H1 (cell line): ENCODE measurements around the gene ASB13. TPM values are rescaled to one million over a fixed set of nuclear protein-coding genes. Genes with fewer than 3 reads are reported as not detected.

Source experiments
- CTCF ChIA-PET: fragments of 300-600 bp; sonication (Branson Sonifier 250); formaldehyde crosslinking; loops from one replicate; lab custom pipeline; 2021; ENCODE audit not compliant: partially characterized antibody; lab: Charles Lee
- POLR2A ChIA-PET: fragments of 300-600 bp; sonication (Branson Sonifier 250); formaldehyde crosslinking; loops from one replicate; lab custom pipeline; 2021; ENCODE audit warnings: inconsistent platforms; ENCODE audit not compliant: partially characterized antibody; lab: Charles Lee
- DNase-seq, 2 experiments: peaks; one replicate each; pipeline versions ENCODE4 v3.0.0 to v3.0.0-alpha.2; 2010 to 2022; ENCODE audit warnings: low spot score in 2 of 2, low read depth in 1 of 2, mixed read lengths in 1 of 2
- FAIRE-seq: peaks from 2 replicates; lab custom pipeline; 2011; peaks lifted over from hg19 to GRCh38; lab: Jason Lieb, UNC
- H2AFZ ChIP-seq: 2 replicates; pipeline ENCODE4 v1.8.1; 2012; ENCODE audit warnings: low read length, inconsistent platforms
- H2AK5ac ChIP-seq: 2 replicates; pipeline ENCODE4 v1.6.1; 2013; ENCODE audit warnings: low read depth, low read length
- H2BK120ac ChIP-seq: replicated peaks from 2 replicates; pipeline ENCODE3; 2013; ENCODE audit warnings: low read depth, low read length, inconsistent platforms
- H2BK12ac ChIP-seq: 2 replicates; pipeline ENCODE4 v1.6.1; 2013; ENCODE audit warnings: low read depth, low read length
- H2BK15ac ChIP-seq: 2 replicates; pipeline ENCODE4 v1.6.1; 2013; ENCODE audit warnings: low read length
- H2BK20ac ChIP-seq: 2 replicates; pipeline ENCODE4 v1.6.1; 2013; ENCODE audit warnings: low read length
- H2BK5ac ChIP-seq: 2 replicates; pipeline ENCODE4 v1.6.1; 2013; ENCODE audit warnings: low read depth, low read length
- H3K14ac ChIP-seq: 2 replicates; pipeline ENCODE4 v1.6.1; 2013; ENCODE audit warnings: inconsistent platforms; ENCODE audit not compliant: insufficient read length
- H3K18ac ChIP-seq: 2 replicates; pipeline ENCODE4 v1.6.1; 2013; ENCODE audit warnings: low read length; ENCODE audit errors: extremely low read depth
- H3K23ac ChIP-seq: 2 replicates; pipeline ENCODE4 v1.6.1; 2013; ENCODE audit warnings: inconsistent platforms; ENCODE audit not compliant: insufficient read length
- H3K23me2 ChIP-seq: 2 replicates; pipeline ENCODE4 v1.6.1; 2013; ENCODE audit warnings: low read depth, low read length
- H3K27ac ChIP-seq: 2 replicates; pipeline ENCODE4 v1.6.1; 2011; ENCODE audit warnings: low read depth, low read length, inconsistent platforms
- H3K27me3 ChIP-seq, 4 experiments: replicated peaks in 1 of 4; 1 replicate in 1 of 4; 2 replicates in 3 of 4; pipeline versions ENCODE4 v1.6.1 to v1.8.1; 2011 to 2013; ENCODE audit warnings: low read length in 3 of 4, mild to moderate bottlenecking in 3 of 4, inconsistent platforms in 2 of 4, mixed read lengths in 2 of 4, moderate library complexity in 1 of 4; ENCODE audit not compliant: control insufficient read depth in 3 of 4, insufficient read depth in 3 of 4; ENCODE audit errors: extremely low read depth in 1 of 4
- H3K36me3 ChIP-seq, 4 experiments: 2 replicates each; pipeline versions ENCODE4 v1.6.1 to v1.8.1; 2011 to 2013; ENCODE audit warnings: mild to moderate bottlenecking in 4 of 4, low read length in 3 of 4, moderate library complexity in 2 of 4, control low read depth in 1 of 4, inconsistent platforms in 1 of 4; ENCODE audit not compliant: insufficient read depth in 4 of 4, control insufficient read depth in 2 of 4
- H3K4ac ChIP-seq: replicated peaks from 2 replicates; pipeline ENCODE3; 2013; ENCODE audit warnings: low read length, low read depth, mixed read lengths, inconsistent platforms; ENCODE audit not compliant: insufficient read length
- H3K4me1 ChIP-seq, 4 experiments: replicated peaks in 1 of 4; 1 replicate in 1 of 4; 2 replicates in 3 of 4; pipeline versions ENCODE4 v1.6.1 to v1.8.1; 2011 to 2013; ENCODE audit warnings: low read length in 3 of 4, inconsistent platforms in 2 of 4, mixed read lengths in 1 of 4; ENCODE audit not compliant: insufficient read depth in 4 of 4, control insufficient read depth in 3 of 4
- H3K4me2 ChIP-seq, 2 experiments: 2 replicates each; pipeline versions ENCODE4 v1.6.1 to v1.8.1; 2011 to 2013; ENCODE audit warnings: low read depth in 2 of 2, low read length in 2 of 2, control low read depth in 1 of 2, inconsistent platforms in 1 of 2, mild to moderate bottlenecking in 1 of 2; ENCODE audit not compliant: insufficient read depth in 1 of 2
- H3K4me3 ChIP-seq, 4 experiments: fragments of 200-600, 300-600 bp in 1 of 4; sonication (generic), shearing (Covaris generic), sonication (Bioruptor Twin) in 1 of 4; 2 replicates each; pipeline versions ENCODE4 v1.5.1 to v1.8.1; 2011 to 2016; ENCODE audit warnings: low read length in 4 of 4, low read depth in 3 of 4, control low read depth in 2 of 4, inconsistent platforms in 2 of 4, mild to moderate bottlenecking in 2 of 4, mixed read lengths in 1 of 4, moderate library complexity in 1 of 4; ENCODE audit not compliant: insufficient read depth in 2 of 4; ENCODE audit errors: extremely low read depth in 1 of 4
- H3K56ac ChIP-seq: replicated peaks from 2 replicates; pipeline ENCODE3; 2013; ENCODE audit warnings: low read depth, mild to moderate bottlenecking, mixed read lengths, low read length, inconsistent platforms; ENCODE audit not compliant: insufficient read length
- H3K79me1 ChIP-seq: 2 replicates; pipeline ENCODE4 v1.6.1; 2013; ENCODE audit warnings: low read depth, low read length, control low read depth
- H3K79me2 ChIP-seq, 2 experiments: 2 replicates each; pipeline versions ENCODE4 v1.6.1 to v1.8.1; 2012 to 2013; ENCODE audit warnings: low read length in 2 of 2, mild to moderate bottlenecking in 2 of 2, inconsistent platforms in 1 of 2; ENCODE audit not compliant: insufficient read depth in 2 of 2, control insufficient read depth in 1 of 2
- H3K9ac ChIP-seq, 4 experiments: replicated peaks in 1 of 4; 1 replicate in 1 of 4; 2 replicates in 3 of 4; pipeline versions ENCODE4 v1.6.1 to v1.8.1; 2011 to 2013; ENCODE audit warnings: low read depth in 3 of 4, low read length in 3 of 4, control low read depth in 2 of 4, mild to moderate bottlenecking in 2 of 4, moderate library complexity in 2 of 4, inconsistent platforms in 1 of 4; ENCODE audit errors: extremely low read depth in 1 of 4
- H3K9me3 ChIP-seq, 2 experiments: 2 replicates each; pipeline versions ENCODE4 v1.6.1 to v1.8.1; 2012 to 2013; ENCODE audit warnings: mild to moderate bottlenecking in 2 of 2, moderate library complexity in 2 of 2, control low read depth in 1 of 2, inconsistent platforms in 1 of 2, low read depth in 1 of 2, low read length in 1 of 2, mixed read lengths in 1 of 2; ENCODE audit not compliant: insufficient read depth in 2 of 2
- H4K20me1 ChIP-seq, 2 experiments: replicated peaks in 1 of 2; 2 replicates each; pipeline versions ENCODE3 to v1.8.1; 2011 to 2013; ENCODE audit warnings: inconsistent platforms in 2 of 2, low read length in 2 of 2, mild to moderate bottlenecking in 1 of 2; ENCODE audit not compliant: insufficient read depth in 2 of 2, control insufficient read depth in 1 of 2
- H4K5ac ChIP-seq: 2 replicates; pipeline ENCODE4 v1.6.1; 2013; ENCODE audit warnings: low read length, low read depth, mixed read lengths, inconsistent platforms; ENCODE audit not compliant: insufficient read length
- H4K8ac ChIP-seq: 2 replicates; pipeline ENCODE4 v1.8.0; 2013; ENCODE audit warnings: mild to moderate bottlenecking, moderate library complexity, low read length, inconsistent platforms; ENCODE audit not compliant: insufficient read depth; ENCODE audit errors: extremely low read depth
- H4K91ac ChIP-seq: replicated peaks from 2 replicates; pipeline ENCODE3; 2013; ENCODE audit warnings: low read length, mixed read lengths, inconsistent platforms; ENCODE audit not compliant: insufficient read length
- ASH2L ChIP-seq: fragments of 200-600, 300-600 bp; sonication (generic); IDR thresholded peaks from one replicate; pipeline ENCODE4 v1.7.1; 2017; ENCODE audit warnings: low read length
- BCL11A ChIP-seq, 2 experiments: IDR thresholded peaks; one replicate each; pipeline ENCODE4 v1.6.1; 2011; ENCODE audit warnings: low read depth in 2 of 2, low read length in 2 of 2, mild to moderate bottlenecking in 2 of 2
- EZH2 ChIP-seq: fragments of 200-600 bp; sonication (generic); IDR thresholded peaks from 2 replicates; pipeline ENCODE4 v1.7.1; 2012; ENCODE audit warnings: low read depth, mild to moderate bottlenecking, moderate library complexity, low read length, inconsistent platforms; ENCODE audit not compliant: severe bottlenecking
- FOSL1 ChIP-seq: IDR thresholded peaks from 2 replicates; pipeline ENCODE4 v1.6.1; 2011; ENCODE audit warnings: mild to moderate bottlenecking, low read depth, low read length, moderate library complexity; ENCODE audit not compliant: insufficient read depth
- KDM4A ChIP-seq: IDR thresholded peaks from one replicate; pipeline ENCODE4 v1.7.1; 2012; ENCODE audit warnings: low read depth, mild to moderate bottlenecking, moderate library complexity, low read length, inconsistent platforms; ENCODE audit not compliant: severe bottlenecking
- MAX ChIP-seq: IDR thresholded peaks from 2 replicates; pipeline ENCODE4 v1.6.1; 2012; ENCODE audit warnings: inconsistent platforms
- POLR2A ChIP-seq, 2 experiments: IDR thresholded peaks; 1 replicate in 1 of 2; 2 replicates in 1 of 2; pipeline ENCODE4 v1.6.1; 2011; ENCODE audit warnings: low read depth in 2 of 2, low read length in 2 of 2, mild to moderate bottlenecking in 2 of 2; ENCODE audit errors: control extremely low read depth in 1 of 2
- TCF12 ChIP-seq: IDR thresholded peaks from 2 replicates; pipeline ENCODE4 v1.6.1; 2011; ENCODE audit warnings: low read depth, mild to moderate bottlenecking, low read length
- WGBS, 2 experiments: shearing (Covaris generic) in 1 of 2; methylation state at CpG; one replicate each; pipeline versions ENCODE4 v1.1.6 to v1.1.7; 2013 to 2015; ENCODE audit warnings: low lambda C conversion rate in 2 of 2, mixed read lengths in 2 of 2, inconsistent platforms in 1 of 2, low coverage in 1 of 2, missing lambda C conversion rate in 1 of 2; ENCODE audit not compliant: insufficient replicate concordance in 2 of 2, insufficient coverage in 1 of 2, insufficient read length in 1 of 2; ENCODE audit errors: extremely low coverage in 1 of 2, missing lambda C conversion rate in 1 of 2; 5-methylcytosine and 5-hydroxymethylcytosine counted together
- polyA plus RNA-seq, 7 experiments: library from polyadenylated mRNA; depleted of rRNA in 3 of 7; stranded (reverse) in 5 of 7; unstranded in 2 of 7; fragments of >200 nt in 5 of 7; fragments of 200-250 nt in 2 of 7; gene quantifications; 1 replicate in 5 of 7; 2 replicates in 1 of 7; 4 replicates in 1 of 7; pipeline versions ENCODE4 v1.2.1 to v1.2.3, GENCODE V29; 2011 to 2013; ENCODE audit warnings: missing spikeins in 2 of 7, mixed read lengths in 2 of 7
- total RNA-seq: library from RNA; stranded (reverse); fragmentation: NEBNext Ultra II Directional; extraction: Animal tissue kit (Norgen Biotek cat#: 25700); gene quantifications from 2 replicates; pipeline ENCODE4 v1.2.1, GENCODE V29; 2021
- TF ChIP-seq, protein P1 (sequence below): IDR thresholded peaks from 2 replicates; pipeline ENCODE4 v1.6.1; 2012; ENCODE audit warnings: inconsistent platforms

ASB13 gene
- total and polyA plus RNA-seq, 2 of the 8 experiments (the other 6 are each of a cell fraction or from before 2014, with no cell fraction given), result 12.3 to 20.2 TPM

GRCh38 chr10:5692461-5693358, 26.3 kb upstream of the ASB13 start:
- Histone ChIP-seq H3K14ac (no peak overlapping the region), H2AFZ (peak overlapping the region; percentile 77; the same call in 1 of the 2 replicates), H3K27me3 (no peaks in the 10 kb centered on the region), H2BK5ac (peak overlapping the region; percentile 61; the same call in 1 of the 2 replicates), H2BK20ac (peak overlapping the region; percentile 62; the same call in 1 of the 2 replicates), H4K20me1 (peaks cover 0 to 4% of the 10 kb centered on the region in 2 experiments), H3K56ac (peak overlapping the region; percentile 33), H3K23me2 (peaks cover 9% of the 10 kb centered on the region; the same call in 1 of the 2 replicates), H2BK120ac (peak overlapping the region; percentile 51), H3K4me2 (peak overlapping the region; percentile 79 to 93), H3K79me1 (peaks cover 3% of the 10 kb centered on the region; the same call in 1 of the 2 replicates), H4K91ac (peak overlapping the region; percentile 84), H4K5ac (peak overlapping the region; percentile 68), H3K9ac (peak overlapping the region in 3 of 4 experiments; percentile 35 to 47 (median 45); a peak in 5 of 7 replicates), H3K4me3 (peak overlapping the region; percentile 53 to 74 (median 69)), H2BK12ac (peak overlapping the region; percentile 76; the same call in 1 of the 2 replicates), H2BK15ac (no peak overlapping the region), H3K4ac (peak overlapping the region; percentile 83), H3K27ac (no peak overlapping the region), H3K18ac (peak overlapping the region; percentile 15), H3K79me2 (peaks cover 14 to 98% of the 10 kb centered on the region in 2 experiments), H4K8ac (peak overlapping the region; percentile 89; the same call in 1 of the 2 replicates), H3K9me3 (no peaks in the 10 kb centered on the region), H2AK5ac (0 out of 2 replicates have a peak overlapping the region, but pooled peaks have one; percentile 26), H3K36me3 (no peaks in the 10 kb centered on the region), H3K4me1 (peaks cover 2 to 6% (median 5%) of the 10 kb centered on the region in 4 experiments; a peak in 4 of 7 replicates), H3K23ac (no peak overlapping the region)
- POLR2A ChIA-PET, result interaction anchor here (0.6 to 1.9 kb wide), 8 partner anchors 9 to 1003 kb away, joined by 3 to 5 read pairs (median 3); partner anchors contain the start of gene GDI2
- DNase-seq, result peak; percentile 23 to 78
- FAIRE-seq, result no peak
- CTCF ChIA-PET, result interaction anchor here (1.0 to 2.0 kb wide), 5 partner anchors 9 to 70 kb away, joined by 3 to 7 read pairs (median 4); no protein-coding TSS in a partner anchor
- 5% methylated on average over 44 of the region's 49 CpGs; no CpG with 5 or more reads in 1 of the 2 experiments for WGBS, 2 experiments
- TF ChIP-seq BCL11A (IDR thresholded peaks at IDR 0.05; ENCODE audit: low read depth in 2 of 2, low read length in 2 of 2) (no peak), EZH2 (peak; percentile 19), POLR2A (IDR thresholded peaks at IDR 0.05; ENCODE audit: control extremely low read depth in 1 of 2, low read depth in 2 of 2, low read length in 2 of 2) (no peak; a peak in 1 of 3 replicates), ASH2L (peak; percentile 97), FOSL1 (0 out of 2 replicates have a peak, but pooled peaks have one; percentile 52), KDM4A (peak; percentile 91), TCF12 (no peak), MAX (peak; percentile 78)
- TF ChIP-seq, protein P1, sequence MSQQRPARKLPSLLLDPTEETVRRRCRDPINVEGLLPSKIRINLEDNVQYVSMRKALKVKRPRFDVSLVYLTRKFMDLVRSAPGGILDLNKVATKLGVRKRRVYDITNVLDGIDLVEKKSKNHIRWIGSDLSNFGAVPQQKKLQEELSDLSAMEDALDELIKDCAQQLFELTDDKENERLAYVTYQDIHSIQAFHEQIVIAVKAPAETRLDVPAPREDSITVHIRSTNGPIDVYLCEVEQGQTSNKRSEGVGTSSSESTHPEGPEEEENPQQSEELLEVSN, result peak; percentile 45; the same call in 1 of the 2 replicates
